ENCODE results near the gene SLC4A11. TPM values are rescaled to one million over a fixed set of nuclear protein-coding genes. Genes with fewer than 3 reads are reported as not detected.

The SLC4A11 gene
- polyA plus RNA-seq, 2 of the 4 experiments (the other 2 are of a cell fraction) = 2.0 to 10.7 TPM

GRCh38 chr20:3195590-3196237, 43.3 kb downstream of the SLC4A11 start (continued):
- TF ChIP-seq JUN (IDR thresholded peaks at IDR 0.05) = no peak

GRCh38 chr20:3194617-3195280, 44.2 kb downstream of the SLC4A11 start:
- Histone ChIP-seq H3K4me2 (no peak overlapping the region), H3K4me3 (no peak overlapping the region), H3K9me3 (no peaks in the 10 kb centered on the region), H3K4me1 (no peaks in the 10 kb centered on the region), H3K27ac (no peak overlapping the region)
- DNase-seq (ENCODE audit: low read depth in 1 of 2, low spot score in 1 of 2) = no peak
- TF ChIP-seq ELK1 (IDR thresholded peaks at IDR 0.05; ENCODE audit: low read depth, low read length) = no peak
- TF ChIP-seq BCL3 (IDR thresholded peaks at IDR 0.05) = no peak
- TF ChIP-seq REST (IDR thresholded peaks at IDR 0.05) = no peak
- no peak for TF ChIP-seq KDM5A (IDR thresholded peaks at IDR 0.05)
- TF ChIP-seq GATA3 (IDR thresholded peaks at IDR 0.05; ENCODE audit: borderline replicate concordance) = no peak
- no peak for TF ChIP-seq BHLHE40 (IDR thresholded peaks at IDR 0.05; ENCODE audit: low read depth, low read length)
- no peak for TF ChIP-seq ZNF302 (CRISPR knock-in tag; IDR thresholded peaks at IDR 0.05)
- no peak for TF ChIP-seq MAFK (IDR thresholded peaks at IDR 0.05; ENCODE audit: partially characterized antibody)
- TF ChIP-seq HOXB5 (CRISPR knock-in tag; IDR thresholded peaks at IDR 0.05) = no peak
- TF ChIP-seq HOXB13 (CRISPR knock-in tag; IDR thresholded peaks at IDR 0.05; ENCODE audit: low read depth) = no peak
- no peak for TF ChIP-seq HEYL (CRISPR knock-in tag; IDR thresholded peaks at IDR 0.05)
- no peak for TF ChIP-seq JUNB (IDR thresholded peaks at IDR 0.05)
- no peak for TF ChIP-seq FOSB (CRISPR knock-in tag; IDR thresholded peaks at IDR 0.05)
- no peak for TF ChIP-seq EHMT2 (IDR thresholded peaks at IDR 0.05; ENCODE audit: low read depth)
- no peak for TF ChIP-seq EP300 (IDR thresholded peaks at IDR 0.05)
- TF ChIP-seq PHF8 (IDR thresholded peaks at IDR 0.05; ENCODE audit: borderline replicate concordance, low read depth) = no peak
- no peak for TF ChIP-seq KDM1A (IDR thresholded peaks at IDR 0.05; ENCODE audit: low read depth)
- no peak for TF ChIP-seq CBX8 (IDR thresholded peaks at IDR 0.05)
- no peak for TF ChIP-seq RCOR1 (IDR thresholded peaks at IDR 0.05; ENCODE audit: low read depth, low read length)
- FAIRE-seq = no peak
- CTCF ChIA-PET = interaction anchor here (1.5 kb wide), 1 partner anchor 23 kb away, joined by 5 read pairs; no protein-coding TSS in a partner anchor
- POLR2A ChIA-PET = no interaction called here
- WGBS (ENCODE audit: missing lambda C conversion rate) = 91% methylated on average over 10 of the region's 10 CpGs
- ATAC-seq = no peak
